GM19467 (cell line): ENCODE measurements around the gene MTPN.

ENCODE experiments used
- ATAC-seq: cut with Tn5 transposase; IDR thresholded peaks from one replicate; pipeline ENCODE4 v1.9.1; 2021; ENCODE audit warnings: mild to moderate bottlenecking, moderate library complexity; ENCODE audit not compliant: unreplicated experiment

Gene MTPN

DNA sequence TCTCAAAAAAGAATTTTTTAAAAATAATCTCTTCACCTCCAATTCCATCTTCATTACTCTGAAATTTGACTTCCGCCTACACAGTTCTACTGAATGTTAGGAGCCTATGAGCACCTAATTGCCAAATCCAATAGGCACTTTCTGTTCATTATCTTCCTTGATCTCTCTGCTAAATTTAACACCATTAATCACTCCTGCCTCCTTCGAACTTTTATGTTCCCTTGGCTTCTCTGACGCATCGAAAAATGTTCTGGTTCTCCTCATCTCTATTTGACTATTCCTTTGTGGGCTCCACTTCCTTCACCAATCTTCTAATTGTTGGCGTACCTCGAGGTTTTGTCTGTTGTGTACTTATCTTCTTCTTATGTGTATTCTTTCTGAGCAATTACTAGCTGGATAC is 87.3 kb downstream of the MTPN start:
- no peak for ATAC-seq

DNA sequence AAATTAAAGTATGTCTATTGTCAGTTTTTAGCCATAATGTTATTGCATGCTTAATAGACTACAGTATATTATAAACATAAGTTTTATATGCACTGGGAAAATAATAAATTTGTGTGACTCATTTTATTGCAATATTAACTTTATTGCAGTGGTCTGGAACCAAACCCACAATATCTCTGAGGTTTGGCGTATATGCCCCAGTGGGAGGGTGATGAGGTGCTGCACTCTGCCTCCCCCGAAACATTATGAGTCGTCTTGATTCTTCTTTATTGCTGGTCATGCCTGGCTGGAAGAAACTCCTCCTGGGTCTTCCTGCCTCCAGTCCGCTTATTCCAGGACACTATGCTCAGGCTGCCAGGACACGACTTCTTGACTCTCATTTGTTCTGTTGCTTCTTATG is 88.4 kb downstream of the MTPN start:
- no peak for ATAC-seq

DNA sequence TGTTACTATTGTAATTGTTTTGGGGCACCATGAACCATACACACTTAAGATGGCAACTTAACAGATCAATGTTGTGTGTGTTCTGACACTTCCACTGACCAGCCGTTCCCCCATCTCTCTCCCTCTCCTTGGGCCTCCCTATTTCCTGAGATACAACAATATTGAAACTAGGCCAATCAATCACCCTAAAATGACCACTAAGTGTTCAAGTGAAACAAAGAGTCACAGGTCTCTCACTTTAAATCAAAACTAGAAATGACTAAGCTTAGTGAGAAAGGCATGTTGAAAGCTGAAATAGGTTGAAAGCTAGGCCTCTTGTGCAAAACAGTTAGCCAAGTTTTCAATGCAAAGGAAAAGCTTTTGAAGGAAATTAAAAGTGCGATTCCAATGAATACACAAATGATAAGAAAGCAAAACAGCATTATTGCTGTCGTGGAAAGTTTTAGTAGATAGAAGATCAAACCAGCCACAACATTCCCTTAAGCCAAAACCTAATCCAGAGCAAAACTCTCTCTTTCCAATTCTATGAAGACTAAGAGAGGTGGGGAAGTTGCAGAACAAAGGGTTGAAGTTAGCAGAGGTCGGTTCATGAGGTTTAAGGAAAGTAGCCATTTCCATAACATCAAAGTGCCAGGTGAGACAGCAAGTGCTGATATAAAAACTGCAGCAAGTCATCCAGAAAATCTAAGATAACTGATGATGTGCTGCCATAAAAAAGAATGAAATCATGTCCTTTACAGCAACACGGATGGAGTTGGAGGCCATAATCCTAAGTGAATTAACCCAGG is 90.6 kb downstream of the MTPN start:
- no peak for ATAC-seq

DNA sequence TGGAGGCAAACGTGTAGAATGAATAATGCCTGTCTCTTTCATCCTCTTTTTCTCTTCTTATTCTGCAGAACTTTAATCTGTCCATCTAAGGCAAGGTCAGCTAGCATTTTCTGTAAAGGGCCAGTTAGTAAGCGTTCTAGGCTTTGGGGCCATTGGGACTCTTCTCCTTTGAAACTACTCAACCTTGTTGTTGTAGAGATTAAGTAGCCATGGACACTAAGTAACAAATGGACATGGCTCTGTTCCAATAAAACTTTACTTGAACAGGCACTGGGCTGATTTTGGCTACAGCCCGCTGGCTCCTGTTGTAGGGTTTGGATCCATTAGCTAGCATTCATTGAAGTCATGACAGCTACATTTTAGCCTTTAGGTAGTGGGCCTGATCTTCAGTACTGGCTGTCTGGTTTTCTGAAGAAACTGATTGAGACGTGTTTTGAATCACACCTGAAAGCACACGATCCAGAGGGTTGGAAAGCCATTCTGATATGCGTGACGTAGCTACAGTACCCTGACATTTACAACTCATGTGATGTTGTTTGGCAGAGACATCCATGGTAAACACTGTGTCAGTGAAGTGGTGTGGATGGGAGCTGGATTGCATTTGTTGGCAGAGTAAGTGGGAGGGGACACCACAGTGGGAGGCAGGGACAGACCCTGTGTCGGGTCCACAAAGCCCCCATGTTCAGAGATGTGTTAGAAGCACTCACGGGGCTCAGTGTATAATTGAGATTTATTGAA is 92.5 kb downstream of the MTPN start:
- ATAC-seq, result no peak

DNA sequence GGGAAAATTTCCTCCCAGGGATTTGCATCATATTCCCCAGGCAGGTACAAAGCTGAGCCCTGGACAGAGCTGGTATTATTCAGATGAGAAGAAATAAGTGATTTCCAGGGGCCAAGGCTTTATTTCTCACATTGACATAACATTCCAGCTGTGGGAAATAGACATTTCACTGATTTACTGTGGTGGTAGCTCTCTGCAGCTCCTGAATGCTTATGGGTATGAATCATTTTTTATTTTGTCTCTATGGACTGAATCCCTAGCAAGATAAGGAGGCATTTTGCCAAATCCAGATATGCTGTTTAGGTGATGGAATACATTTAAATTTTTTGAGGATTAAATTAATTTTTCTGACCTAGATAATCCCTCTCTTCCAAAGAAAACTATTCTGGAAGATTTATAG is 97.9 kb downstream of the MTPN start:
- ATAC-seq, result no peak

DNA sequence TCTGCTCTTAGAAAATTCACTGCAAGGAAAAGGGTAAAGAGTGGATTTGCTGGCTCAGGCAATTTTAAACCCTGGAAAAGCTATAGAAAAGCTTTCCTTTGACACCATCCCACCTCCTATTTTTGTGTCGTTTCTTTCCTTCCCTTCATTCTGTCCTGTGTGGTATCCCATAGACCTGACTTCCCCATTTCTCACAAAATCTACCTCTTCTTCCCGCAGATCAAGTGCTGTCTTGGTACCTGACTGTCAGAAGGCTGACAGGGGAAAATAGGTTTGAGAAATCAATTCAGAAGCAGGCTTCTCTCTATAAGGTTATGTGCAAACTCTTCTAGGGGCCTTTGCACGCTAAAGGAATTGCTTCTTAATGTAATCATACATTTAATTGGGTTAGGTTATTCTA is 98.9 kb downstream of the MTPN start:
- no peak for ATAC-seq

DNA sequence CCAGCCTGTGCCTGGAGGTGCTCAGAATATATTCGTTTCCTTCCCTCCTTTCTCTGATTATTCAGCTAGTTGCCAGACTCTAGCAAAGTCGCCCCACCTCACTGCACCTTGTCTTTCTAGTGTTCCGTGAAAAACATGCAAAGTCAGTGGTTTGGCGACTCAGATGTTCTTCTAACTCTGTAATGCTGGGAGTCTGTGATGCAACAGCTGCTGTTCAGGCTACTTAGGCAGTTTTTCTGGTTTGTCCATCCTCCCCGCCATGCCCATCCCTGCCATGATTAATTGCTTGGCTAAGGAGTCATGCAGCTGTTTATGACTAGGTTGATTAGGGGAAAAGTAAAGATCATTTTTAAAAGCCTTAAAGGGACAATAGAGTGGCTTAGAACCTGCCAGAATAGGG is 99.4 kb downstream of the MTPN start:
- ATAC-seq, result no peak
